Measurements from ENCODE around the gene FBXL16.

DNA sequence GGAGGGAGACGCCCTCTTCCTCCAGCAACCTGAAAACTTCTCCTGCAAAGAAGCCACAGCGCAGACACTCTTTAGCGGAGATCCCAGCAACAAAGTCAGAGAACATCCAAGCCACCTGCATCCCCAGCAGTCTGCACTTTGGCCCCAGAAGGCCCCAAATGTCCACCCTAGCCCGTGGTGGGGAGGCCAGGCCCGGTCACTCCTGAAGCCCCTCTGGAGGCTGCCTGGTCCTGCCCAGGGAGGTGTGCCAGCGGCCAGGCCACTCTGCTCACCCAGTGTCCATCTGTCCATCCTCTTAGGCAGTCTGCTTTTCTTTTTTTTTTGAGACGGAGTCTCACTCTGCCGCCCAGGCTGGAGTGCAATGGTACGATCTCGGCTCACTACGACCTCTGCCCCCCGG, 26.7 kb upstream of the FBXL16 start:
- TF ChIP-seq, protein P1, sequence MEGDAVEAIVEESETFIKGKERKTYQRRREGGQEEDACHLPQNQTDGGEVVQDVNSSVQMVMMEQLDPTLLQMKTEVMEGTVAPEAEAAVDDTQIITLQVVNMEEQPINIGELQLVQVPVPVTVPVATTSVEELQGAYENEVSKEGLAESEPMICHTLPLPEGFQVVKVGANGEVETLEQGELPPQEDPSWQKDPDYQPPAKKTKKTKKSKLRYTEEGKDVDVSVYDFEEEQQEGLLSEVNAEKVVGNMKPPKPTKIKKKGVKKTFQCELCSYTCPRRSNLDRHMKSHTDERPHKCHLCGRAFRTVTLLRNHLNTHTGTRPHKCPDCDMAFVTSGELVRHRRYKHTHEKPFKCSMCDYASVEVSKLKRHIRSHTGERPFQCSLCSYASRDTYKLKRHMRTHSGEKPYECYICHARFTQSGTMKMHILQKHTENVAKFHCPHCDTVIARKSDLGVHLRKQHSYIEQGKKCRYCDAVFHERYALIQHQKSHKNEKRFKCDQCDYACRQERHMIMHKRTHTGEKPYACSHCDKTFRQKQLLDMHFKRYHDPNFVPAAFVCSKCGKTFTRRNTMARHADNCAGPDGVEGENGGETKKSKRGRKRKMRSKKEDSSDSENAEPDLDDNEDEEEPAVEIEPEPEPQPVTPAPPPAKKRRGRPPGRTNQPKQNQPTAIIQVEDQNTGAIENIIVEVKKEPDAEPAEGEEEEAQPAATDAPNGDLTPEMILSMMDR (IDR thresholded peaks at IDR 0.05) = no peak
- no peak for TF ChIP-seq POLR2A (IDR thresholded peaks at IDR 0.05)

Measured in esophagus squamous epithelium (tissue), 4 donors.